Keratinocyte (primary cell): ENCODE data around the gene GOLT1A. TPM values are rescaled to one million over a fixed set of nuclear protein-coding genes. Genes with fewer than 3 reads are reported as not detected.

Experiments
- DNase-seq: peaks from one replicate; pipeline ENCODE4 v3.0.0-alpha.2; 2011; ENCODE audit warnings: low read depth, missing footprints, low spot score
- FAIRE-seq: peaks from 2 replicates; lab custom pipeline; 2011; peaks lifted over from hg19 to GRCh38; lab: Jason Lieb, UNC
- H2AFZ ChIP-seq: 2 replicates; pipeline ENCODE4 v1.6.0; 2012; ENCODE audit warnings: low read length, control low read depth, inconsistent platforms; ENCODE audit not compliant: control insufficient read depth
- H3K27ac ChIP-seq: 2 replicates; pipeline ENCODE4 v1.5.1; 2011; ENCODE audit warnings: low read length; ENCODE audit not compliant: control insufficient read depth, insufficient read depth
- H3K27me3 ChIP-seq: 3 replicates; pipeline ENCODE4 v1.6.0; 2011; ENCODE audit warnings: low read length; ENCODE audit not compliant: control insufficient read depth, insufficient read depth; ENCODE audit errors: extremely low read depth
- H3K36me3 ChIP-seq, 2 experiments: 2 replicates in 1 of 2; 3 replicates in 1 of 2; pipeline ENCODE4 v1.5.1; 2011; ENCODE audit warnings: low read length in 2 of 2, mild to moderate bottlenecking in 1 of 2; ENCODE audit not compliant: control insufficient read depth in 2 of 2, insufficient read depth in 2 of 2; ENCODE audit errors: extremely low read depth in 1 of 2
- H3K4me1 ChIP-seq: 3 replicates; pipeline ENCODE4 v1.5.1; 2011; ENCODE audit warnings: low read length; ENCODE audit not compliant: control insufficient read depth, insufficient read depth; ENCODE audit errors: extremely low read depth
- H3K4me2 ChIP-seq: 3 replicates; pipeline ENCODE4 v1.6.0; 2011; ENCODE audit warnings: low read depth, low read length; ENCODE audit not compliant: control insufficient read depth, insufficient read depth; ENCODE audit errors: extremely low read depth
- H3K4me3 ChIP-seq, 3 experiments: fragments of 200-600 bp in 1 of 3; sonication (generic) in 1 of 3; 2 replicates in 2 of 3; 3 replicates in 1 of 3; pipeline ENCODE4 v1.5.1; 2011 to 2016; ENCODE audit warnings: low read length in 3 of 3, mild to moderate bottlenecking in 3 of 3, control low read depth in 2 of 3, inconsistent platforms in 1 of 3, low read depth in 1 of 3, mixed read lengths in 1 of 3, mixed run types in 1 of 3, moderate library complexity in 1 of 3; ENCODE audit not compliant: control insufficient read depth in 2 of 3, insufficient read depth in 2 of 3; ENCODE audit errors: extremely low read depth in 1 of 3
- H3K79me2 ChIP-seq: 2 replicates; pipeline ENCODE4 v1.6.0; 2012; ENCODE audit warnings: low read length; ENCODE audit not compliant: control insufficient read depth, insufficient read depth
- H3K9ac ChIP-seq: 3 replicates; pipeline ENCODE4 v1.6.0; 2011; ENCODE audit warnings: low read length; ENCODE audit not compliant: control insufficient read depth, insufficient read depth; ENCODE audit errors: extremely low read depth
- H3K9me1 ChIP-seq: 3 replicates; pipeline ENCODE4 v1.6.0; 2011; ENCODE audit warnings: low read length; ENCODE audit not compliant: control insufficient read depth, insufficient read depth; ENCODE audit errors: extremely low read depth
- H3K9me3 ChIP-seq: 2 replicates; pipeline ENCODE4 v1.5.1; 2012; ENCODE audit warnings: low read depth, low read length; ENCODE audit not compliant: control insufficient read depth
- H4K20me1 ChIP-seq: 3 replicates; pipeline ENCODE4 v1.6.0; 2011; ENCODE audit warnings: low read length; ENCODE audit not compliant: control insufficient read depth, insufficient read depth; ENCODE audit errors: extremely low read depth
- EZH2 ChIP-seq: IDR thresholded peaks from one replicate; pipeline ENCODE4 v1.6.1; 2012; ENCODE audit warnings: inconsistent platforms, mild to moderate bottlenecking, low read length, moderate library complexity
- dilution Hi-C: fragments of 300-500 bp; cut with MboI; formaldehyde crosslinking; loops from one replicate; pipeline ENCODE4 v1.7.0; 2020; ENCODE audit warnings: low sequenced_read_pairs; ENCODE audit not compliant: extremely low pct_ligation_motif_present
- polyA plus RNA-seq, 5 experiments: library from polyadenylated mRNA; depleted of rRNA in 3 of 5; stranded (reverse) in 3 of 5; stranded (forward) in 1 of 5; unstranded in 1 of 5; fragments of >200 nt; gene quantifications; 1 replicate in 1 of 5; 2 replicates in 3 of 5; 3 replicates in 1 of 5; pipeline versions ENCODE4 v1.2.1 to v1.2.3, GENCODE V29; 2011 to 2012; ENCODE audit warnings: missing spikeins in 2 of 5, low read depth in 1 of 5, low replicate concordance in 1 of 5
- TF ChIP-seq, protein P1 (sequence below), 3 experiments: IDR thresholded peaks in 1 of 3; conservative IDR thresholded peaks in 1 of 3; optimal IDR thresholded peaks in 1 of 3; 2 replicates in 2 of 3; 3 replicates in 1 of 3; pipeline versions ENCODE3 to v1.5.1; 2011; ENCODE audit warnings: low read length in 3 of 3, mild to moderate bottlenecking in 3 of 3, moderate library complexity in 2 of 3, control low read depth in 1 of 3, inconsistent platforms in 1 of 3; ENCODE audit not compliant: insufficient read depth in 2 of 3; ENCODE audit errors: extremely low read depth in 1 of 3

GOLT1A gene
- polyA plus RNA-seq, 1 donor (not counting 4 experiments of a cell fraction or from before 2014, with no cell fraction given) = 0.46 TPM

DNA sequence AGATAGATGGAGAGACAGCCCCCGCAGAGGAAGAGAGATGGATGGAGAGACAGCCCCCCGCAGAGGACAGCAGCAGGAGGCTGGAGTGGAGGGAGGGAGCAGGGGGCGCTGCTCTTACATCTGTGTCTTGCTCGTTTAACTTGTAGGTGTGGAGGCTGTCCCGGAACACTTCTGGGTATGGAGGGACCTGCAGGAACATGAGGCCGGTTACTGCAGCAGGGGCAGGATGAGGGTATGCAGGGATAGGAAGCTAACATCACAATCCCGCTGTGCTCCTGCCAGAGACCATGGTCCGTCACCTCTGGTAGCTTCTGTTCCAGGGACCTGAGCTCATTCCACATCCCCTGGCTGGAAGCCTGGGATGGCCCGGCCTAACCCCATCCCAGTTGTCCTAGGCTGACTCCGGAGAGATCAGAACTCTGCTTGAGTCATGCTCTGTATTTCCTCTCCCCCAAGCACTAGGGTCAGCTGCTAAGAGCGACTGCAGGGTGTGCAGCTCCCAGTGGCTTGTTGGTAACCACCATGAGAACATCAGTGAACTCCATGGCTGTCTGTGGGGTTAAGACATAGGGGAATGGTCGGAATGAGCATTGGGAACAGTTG lies 36.7 kb upstream of the GOLT1A start:
- DNase-seq = no peak
- dilution Hi-C loops = no loop called here

DNA sequence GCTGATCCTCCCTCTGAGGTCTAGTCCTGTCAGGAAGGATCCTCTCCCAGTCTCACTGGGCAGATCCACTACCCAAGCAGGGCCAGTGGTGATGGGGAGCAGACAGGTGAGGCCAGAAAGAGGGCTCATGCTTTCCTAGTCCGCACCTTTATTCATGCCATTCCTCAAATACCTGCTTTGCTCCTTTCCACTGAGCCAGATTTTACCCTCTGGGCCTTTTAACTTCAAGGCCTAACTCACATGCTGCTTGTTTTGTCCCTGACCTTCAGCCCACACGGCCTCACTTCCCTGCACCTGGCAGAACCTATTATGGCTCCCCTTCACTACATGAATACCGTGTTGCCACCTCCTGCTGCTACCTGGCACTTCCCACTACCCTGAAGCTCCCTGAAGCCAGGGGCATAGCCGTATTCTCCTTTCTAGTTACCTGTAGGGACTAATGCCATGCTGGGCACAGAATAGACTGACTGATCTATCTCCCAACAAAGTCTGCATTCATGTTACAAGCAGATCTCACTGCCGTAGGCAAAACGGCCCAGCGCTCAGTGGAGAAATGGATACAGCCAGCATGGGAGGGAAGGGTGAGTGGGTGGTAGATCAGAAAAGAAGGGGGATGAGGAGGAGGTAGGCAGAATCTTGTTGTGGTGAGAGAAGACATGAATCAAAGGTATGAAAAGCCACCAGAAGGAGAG lies 36.1 kb upstream of the GOLT1A start:
- TF ChIP-seq, protein P1, sequence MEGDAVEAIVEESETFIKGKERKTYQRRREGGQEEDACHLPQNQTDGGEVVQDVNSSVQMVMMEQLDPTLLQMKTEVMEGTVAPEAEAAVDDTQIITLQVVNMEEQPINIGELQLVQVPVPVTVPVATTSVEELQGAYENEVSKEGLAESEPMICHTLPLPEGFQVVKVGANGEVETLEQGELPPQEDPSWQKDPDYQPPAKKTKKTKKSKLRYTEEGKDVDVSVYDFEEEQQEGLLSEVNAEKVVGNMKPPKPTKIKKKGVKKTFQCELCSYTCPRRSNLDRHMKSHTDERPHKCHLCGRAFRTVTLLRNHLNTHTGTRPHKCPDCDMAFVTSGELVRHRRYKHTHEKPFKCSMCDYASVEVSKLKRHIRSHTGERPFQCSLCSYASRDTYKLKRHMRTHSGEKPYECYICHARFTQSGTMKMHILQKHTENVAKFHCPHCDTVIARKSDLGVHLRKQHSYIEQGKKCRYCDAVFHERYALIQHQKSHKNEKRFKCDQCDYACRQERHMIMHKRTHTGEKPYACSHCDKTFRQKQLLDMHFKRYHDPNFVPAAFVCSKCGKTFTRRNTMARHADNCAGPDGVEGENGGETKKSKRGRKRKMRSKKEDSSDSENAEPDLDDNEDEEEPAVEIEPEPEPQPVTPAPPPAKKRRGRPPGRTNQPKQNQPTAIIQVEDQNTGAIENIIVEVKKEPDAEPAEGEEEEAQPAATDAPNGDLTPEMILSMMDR (optimal IDR thresholded peaks at IDR 0.05 in 1 of 3, IDR thresholded peaks at IDR 0.05 in 1 of 3, conservative IDR thresholded peaks at IDR 0.05 in 1 of 3; ENCODE audit: extremely low read depth in 1 of 3, insufficient read depth in 2 of 3, low read length in 3 of 3) = no peak
- no peak for TF ChIP-seq EZH2
- peaks cover 0 to 6% of the 10 kb centered on the region in 2 experiments for H3K36me3 ChIP-seq
- no peaks in the 10 kb centered on the region for H3K79me2 ChIP-seq
- no peaks in the 10 kb centered on the region for H3K27me3 ChIP-seq
- no peaks in the 10 kb centered on the region for H3K4me1 ChIP-seq
- DNase-seq (no peak), FAIRE-seq (no peak)
- no peak overlapping the region for H3K4me3 ChIP-seq
- no peak overlapping the region for H2AFZ ChIP-seq
- H4K20me1 ChIP-seq = no peaks in the 10 kb centered on the region
- no peak overlapping the region for H3K27ac ChIP-seq
- dilution Hi-C loops = no loop called here
- H3K9ac ChIP-seq = no peak overlapping the region
- H3K9me3 ChIP-seq = no peaks in the 10 kb centered on the region
- no peak overlapping the region for H3K4me2 ChIP-seq
- H3K9me1 ChIP-seq = no peaks in the 10 kb centered on the region

More for the DNA sequence above, 36.7 kb upstream of the GOLT1A start:
- TF ChIP-seq, protein P1 (optimal IDR thresholded peaks at IDR 0.05 in 1 of 3, IDR thresholded peaks at IDR 0.05 in 1 of 3, conservative IDR thresholded peaks at IDR 0.05 in 1 of 3; ENCODE audit: extremely low read depth in 1 of 3, insufficient read depth in 2 of 3, low read length in 3 of 3) = no peak
- TF ChIP-seq EZH2 = no peak
- no peaks in the 10 kb centered on the region for H4K20me1 ChIP-seq
- H3K27me3 ChIP-seq = no peaks in the 10 kb centered on the region
- H3K9ac ChIP-seq = no peak overlapping the region
- H3K9me1 ChIP-seq = no peaks in the 10 kb centered on the region
- no peak for FAIRE-seq
- H3K4me1 ChIP-seq = no peaks in the 10 kb centered on the region
- no peaks in the 10 kb centered on the region for H3K9me3 ChIP-seq
- no peaks in the 10 kb centered on the region for H3K79me2 ChIP-seq
- H2AFZ ChIP-seq = no peak overlapping the region
- no peak overlapping the region for H3K4me2 ChIP-seq
- no peak overlapping the region for H3K4me3 ChIP-seq
- peaks cover 0 to 3% of the 10 kb centered on the region in 2 experiments for H3K36me3 ChIP-seq
- no peak overlapping the region for H3K27ac ChIP-seq
